WTC11 (cell line): ENCODE results near the gene CCL2. TPM values are rescaled to one million over a fixed set of nuclear protein-coding genes. Genes with fewer than 3 reads are reported as not detected.

Source experiments
- ATAC-seq: fragments of 200-7000 bp; cut with Tn5 transposase; 2 replicates; pipeline ENCODE4 v1.10.0; 2021; ENCODE audit warnings: mild to moderate bottlenecking, moderate library complexity
- CTCF ChIA-PET: fragments of 300-600 bp; sonication (Branson Sonifier 250); formaldehyde crosslinking; loops from one replicate; lab custom pipeline; 2021; ENCODE audit warnings: antibody characterized with exemption; lab: Charles Lee
- POLR2A ChIA-PET: fragments of 350-600 bp; sonication (Branson Sonifier 250); formaldehyde crosslinking; loops from one replicate; lab custom pipeline; 2021; ENCODE audit warnings: antibody characterized with exemption; lab: Charles Lee
- DNase-seq: peaks from one replicate; pipeline ENCODE4 v3.0.0; 2021; ENCODE audit warnings: low spot score
- H3K27ac Mint-ChIP-seq: 2 replicates; pipeline ENCODE4 v1.8.0; 2021; ENCODE audit warnings: mixed read lengths
- H3K27me3 Mint-ChIP-seq: 2 replicates; pipeline ENCODE4 v1.8.0; 2021; ENCODE audit warnings: low read depth, mild to moderate bottlenecking, moderate library complexity, mixed read lengths
- H3K36me3 Mint-ChIP-seq: 2 replicates; pipeline ENCODE4 v1.8.0; 2021; ENCODE audit warnings: mixed read lengths
- H3K4me1 Mint-ChIP-seq: 2 replicates; pipeline ENCODE4 v1.8.0; 2022; ENCODE audit warnings: mixed read lengths
- H3K4me3 Mint-ChIP-seq: 2 replicates; pipeline ENCODE4 v1.8.0; 2021; ENCODE audit warnings: mild to moderate bottlenecking, moderate library complexity, mixed read lengths
- H3K9me3 Mint-ChIP-seq: 2 replicates; pipeline ENCODE4 v1.8.0; 2021; ENCODE audit warnings: mixed read lengths
- ATF1 ChIP-seq: sonication (generic); formaldehyde crosslinking; IDR thresholded peaks from 2 replicates; pipeline ENCODE4 v1.8.1; 2023; ENCODE audit warnings: mild to moderate bottlenecking, moderate library complexity, missing genetic modification reagents
- ELF4 ChIP-seq: sonication (generic); formaldehyde crosslinking; IDR thresholded peaks from 2 replicates; pipeline ENCODE4 v1.8.1; 2022; ENCODE audit warnings: low read depth, mild to moderate bottlenecking, moderate library complexity, missing genetic modification reagents
- ETV6 ChIP-seq: sonication (generic); formaldehyde crosslinking; IDR thresholded peaks from 2 replicates; pipeline ENCODE4 v1.8.1; 2022; ENCODE audit warnings: mild to moderate bottlenecking, missing genetic modification reagents
- HMGA2 ChIP-seq: fragments of 250-450 bp; sonication (Bioruptor Pico); IDR thresholded peaks from 2 replicates; pipeline ENCODE4 v1.4.0; 2021; ENCODE audit warnings: mild to moderate bottlenecking, moderate library complexity
- MYBL2 ChIP-seq: sonication (generic); formaldehyde crosslinking; IDR thresholded peaks from 2 replicates; pipeline ENCODE4 v1.8.1; 2023; ENCODE audit warnings: mild to moderate bottlenecking, moderate library complexity, missing genetic modification reagents
- NFE2L1 ChIP-seq: sonication (generic); formaldehyde crosslinking; IDR thresholded peaks from 2 replicates; pipeline ENCODE4 v1.8.1; 2023; ENCODE audit warnings: missing genetic modification reagents
- OVOL2 ChIP-seq: fragments of 250-450 bp; sonication (Bioruptor Pico); IDR thresholded peaks from 2 replicates; pipeline ENCODE4 v1.9.0; 2021; ENCODE audit warnings: mild to moderate bottlenecking, borderline replicate concordance
- SMAD4 ChIP-seq: sonication (generic); formaldehyde crosslinking; IDR thresholded peaks from 2 replicates; pipeline ENCODE4 v1.8.0; 2022; ENCODE audit warnings: mild to moderate bottlenecking, missing genetic modification reagents
- ZNF232 ChIP-seq: sonication (generic); formaldehyde crosslinking; IDR thresholded peaks from 2 replicates; pipeline ENCODE4 v1.8.0; 2022; ENCODE audit warnings: mild to moderate bottlenecking, missing genetic modification reagents
- ZNF396 ChIP-seq: fragments of 250-450 bp; sonication (Bioruptor Pico); IDR thresholded peaks from 2 replicates; pipeline ENCODE4 v1.8.0; 2021; ENCODE audit warnings: mild to moderate bottlenecking, moderate library complexity, borderline replicate concordance
- ZNF671 ChIP-seq: fragments of 250-450 bp; sonication (Bioruptor Pico); IDR thresholded peaks from 2 replicates; pipeline ENCODE4 v1.8.0; 2021; ENCODE audit warnings: mild to moderate bottlenecking
- total RNA-seq: library from RNA; stranded (reverse); gene quantifications from 3 replicates; pipeline ENCODE4 v1.2.3, GENCODE V29; 2021
- TF ChIP-seq, protein P1 (sequence below): fragments of 250-450 bp; sonication (Bioruptor Pico); conservative IDR thresholded peaks from 2 replicates; pipeline ENCODE4 v1.9.0; 2021; ENCODE audit warnings: mild to moderate bottlenecking
- TF ChIP-seq, protein P2 (sequence below): sonication (generic); formaldehyde crosslinking; conservative IDR thresholded peaks from 2 replicates; pipeline ENCODE4 v1.8.1; 2022; ENCODE audit warnings: mild to moderate bottlenecking, missing genetic modification reagents
- TF ChIP-seq, protein P3 (sequence below): sonication (generic); formaldehyde crosslinking; IDR thresholded peaks from 2 replicates; pipeline ENCODE4 v1.8.0; 2023; ENCODE audit warnings: mild to moderate bottlenecking, missing genetic modification reagents
- TF ChIP-seq, protein P4 (sequence below): sonication (generic); formaldehyde crosslinking; IDR thresholded peaks from 2 replicates; pipeline ENCODE4 v1.8.0; 2023; ENCODE audit warnings: missing genetic modification reagents
- TF ChIP-seq, protein P5 (sequence below): sonication (generic); formaldehyde crosslinking; IDR thresholded peaks from 2 replicates; pipeline ENCODE4 v1.8.1; 2022; ENCODE audit warnings: missing genetic modification reagents, borderline replicate concordance
- TF ChIP-seq, protein P6 (sequence below): sonication (generic); formaldehyde crosslinking; IDR thresholded peaks from 2 replicates; pipeline ENCODE4 v1.8.1; 2023; ENCODE audit warnings: mild to moderate bottlenecking, missing genetic modification reagents
- TF ChIP-seq, protein P7 (sequence below): fragments of 250-450 bp; sonication (Bioruptor Pico); IDR thresholded peaks from 2 replicates; pipeline ENCODE4 v1.9.0; 2021; ENCODE audit warnings: mild to moderate bottlenecking
- TF ChIP-seq, protein P8 (sequence below): fragments of 250-450 bp; sonication (Bioruptor Pico); IDR thresholded peaks from 2 replicates; pipeline ENCODE4 v1.9.0; 2021; ENCODE audit warnings: moderate library complexity, mild to moderate bottlenecking, inconsistent platforms, borderline replicate concordance
- TF ChIP-seq, protein P9 (sequence below): sonication (generic); formaldehyde crosslinking; IDR thresholded peaks from 2 replicates; pipeline ENCODE4 v1.8.0; 2022; ENCODE audit warnings: mild to moderate bottlenecking, missing genetic modification reagents
- TF ChIP-seq, protein P10 (sequence below): sonication (generic); formaldehyde crosslinking; IDR thresholded peaks from 2 replicates; pipeline ENCODE4 v1.8.1; 2022; ENCODE audit warnings: mild to moderate bottlenecking, missing genetic modification reagents, moderate library complexity, borderline replicate concordance

The CCL2 gene
- total RNA-seq, 1 experiment from 2014 or later, result 5.3 TPM

DNA sequence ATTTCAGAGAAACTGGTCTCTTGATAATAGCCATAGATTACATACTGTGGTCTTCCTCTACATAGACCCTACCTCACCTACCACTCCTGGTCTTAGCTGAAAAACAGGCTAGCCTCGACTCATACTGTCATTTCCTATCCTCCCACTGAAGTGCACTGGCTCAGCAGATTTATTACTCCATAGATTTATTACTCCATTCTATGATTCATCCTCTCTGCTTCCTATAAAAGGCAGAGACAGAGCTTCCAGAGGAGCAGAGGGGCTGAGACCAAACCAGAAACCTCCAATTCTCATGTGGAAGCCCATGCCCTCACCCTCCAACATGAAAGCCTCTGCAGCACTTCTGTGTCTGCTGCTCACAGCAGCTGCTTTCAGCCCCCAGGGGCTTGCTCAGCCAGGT, 14.9 kb downstream of the CCL2 start, which contains the start of gene CCL7:
CCL7 (plus strand) TSS at position 253 of the 400 bp plus-strand sequence; CDS start at position 323, 70 bp downstream.
- no peaks in the 10 kb centered on the region for H3K36me3 Mint-ChIP-seq
- no peak within 1 kb of the TSS for H3K27ac Mint-ChIP-seq
- H3K27me3 Mint-ChIP-seq, result peaks cover 20% of the 10 kb centered on the region
- ATAC-seq (no peak), DNase-seq (no peak)
- no peak within 1 kb of the TSS for H3K4me3 Mint-ChIP-seq
- POLR2A ChIA-PET, result no interaction called here
- TF ChIP-seq, protein P1, sequence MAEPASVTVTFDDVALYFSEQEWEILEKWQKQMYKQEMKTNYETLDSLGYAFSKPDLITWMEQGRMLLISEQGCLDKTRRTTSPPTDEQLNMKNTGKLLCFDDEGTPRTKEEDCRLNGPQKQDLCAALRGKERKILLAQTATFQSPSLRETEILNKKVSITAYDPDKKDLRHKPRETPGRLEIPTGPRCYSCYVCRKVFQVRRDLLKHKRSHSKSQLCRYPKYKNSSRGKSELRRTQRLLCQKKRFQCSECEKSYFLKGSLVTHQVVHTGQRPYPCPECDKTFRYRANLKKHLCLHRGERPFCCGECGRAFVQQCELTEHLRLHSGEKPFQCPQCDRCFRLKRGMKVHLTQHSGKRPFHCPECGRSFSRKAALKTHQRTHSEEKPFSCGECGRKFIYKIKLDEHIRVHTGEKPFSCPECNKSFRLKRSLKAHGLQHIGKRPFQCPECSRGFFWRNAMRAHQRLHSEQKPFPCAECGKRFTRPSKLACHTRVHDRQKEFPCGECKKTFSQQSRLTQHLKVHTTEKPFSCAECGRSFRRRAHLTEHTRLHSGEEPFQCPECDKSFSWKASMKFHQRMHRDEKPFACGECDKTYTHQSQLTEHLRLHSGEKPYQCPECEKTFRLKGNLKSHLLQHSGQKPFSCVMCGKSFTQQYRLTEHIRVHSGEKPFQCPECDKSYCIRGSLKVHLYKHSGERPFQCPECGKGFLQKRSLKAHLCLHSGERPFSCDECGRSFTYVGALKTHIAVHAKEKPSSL, result no peak
- TF ChIP-seq, protein P2, sequence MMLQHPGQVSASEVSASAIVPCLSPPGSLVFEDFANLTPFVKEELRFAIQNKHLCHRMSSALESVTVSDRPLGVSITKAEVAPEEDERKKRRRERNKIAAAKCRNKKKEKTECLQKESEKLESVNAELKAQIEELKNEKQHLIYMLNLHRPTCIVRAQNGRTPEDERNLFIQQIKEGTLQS (CRISPR knock-in tag), result no peak
- no peak for TF ChIP-seq ZNF396 (CRISPR knock-in tag)
- no peak for TF ChIP-seq SMAD4 (CRISPR knock-in tag)
- no peak for TF ChIP-seq ATF1 (CRISPR knock-in tag)
- TF ChIP-seq, protein P3, sequence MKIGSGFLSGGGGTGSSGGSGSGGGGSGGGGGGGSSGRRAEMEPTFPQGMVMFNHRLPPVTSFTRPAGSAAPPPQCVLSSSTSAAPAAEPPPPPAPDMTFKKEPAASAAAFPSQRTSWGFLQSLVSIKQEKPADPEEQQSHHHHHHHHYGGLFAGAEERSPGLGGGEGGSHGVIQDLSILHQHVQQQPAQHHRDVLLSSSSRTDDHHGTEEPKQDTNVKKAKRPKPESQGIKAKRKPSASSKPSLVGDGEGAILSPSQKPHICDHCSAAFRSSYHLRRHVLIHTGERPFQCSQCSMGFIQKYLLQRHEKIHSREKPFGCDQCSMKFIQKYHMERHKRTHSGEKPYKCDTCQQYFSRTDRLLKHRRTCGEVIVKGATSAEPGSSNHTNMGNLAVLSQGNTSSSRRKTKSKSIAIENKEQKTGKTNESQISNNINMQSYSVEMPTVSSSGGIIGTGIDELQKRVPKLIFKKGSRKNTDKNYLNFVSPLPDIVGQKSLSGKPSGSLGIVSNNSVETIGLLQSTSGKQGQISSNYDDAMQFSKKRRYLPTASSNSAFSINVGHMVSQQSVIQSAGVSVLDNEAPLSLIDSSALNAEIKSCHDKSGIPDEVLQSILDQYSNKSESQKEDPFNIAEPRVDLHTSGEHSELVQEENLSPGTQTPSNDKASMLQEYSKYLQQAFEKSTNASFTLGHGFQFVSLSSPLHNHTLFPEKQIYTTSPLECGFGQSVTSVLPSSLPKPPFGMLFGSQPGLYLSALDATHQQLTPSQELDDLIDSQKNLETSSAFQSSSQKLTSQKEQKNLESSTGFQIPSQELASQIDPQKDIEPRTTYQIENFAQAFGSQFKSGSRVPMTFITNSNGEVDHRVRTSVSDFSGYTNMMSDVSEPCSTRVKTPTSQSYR, result no peak
- TF ChIP-seq, protein P4, sequence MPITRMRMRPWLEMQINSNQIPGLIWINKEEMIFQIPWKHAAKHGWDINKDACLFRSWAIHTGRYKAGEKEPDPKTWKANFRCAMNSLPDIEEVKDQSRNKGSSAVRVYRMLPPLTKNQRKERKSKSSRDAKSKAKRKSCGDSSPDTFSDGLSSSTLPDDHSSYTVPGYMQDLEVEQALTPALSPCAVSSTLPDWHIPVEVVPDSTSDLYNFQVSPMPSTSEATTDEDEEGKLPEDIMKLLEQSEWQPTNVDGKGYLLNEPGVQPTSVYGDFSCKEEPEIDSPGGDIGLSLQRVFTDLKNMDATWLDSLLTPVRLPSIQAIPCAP, result no peak
- TF ChIP-seq, protein P5, sequence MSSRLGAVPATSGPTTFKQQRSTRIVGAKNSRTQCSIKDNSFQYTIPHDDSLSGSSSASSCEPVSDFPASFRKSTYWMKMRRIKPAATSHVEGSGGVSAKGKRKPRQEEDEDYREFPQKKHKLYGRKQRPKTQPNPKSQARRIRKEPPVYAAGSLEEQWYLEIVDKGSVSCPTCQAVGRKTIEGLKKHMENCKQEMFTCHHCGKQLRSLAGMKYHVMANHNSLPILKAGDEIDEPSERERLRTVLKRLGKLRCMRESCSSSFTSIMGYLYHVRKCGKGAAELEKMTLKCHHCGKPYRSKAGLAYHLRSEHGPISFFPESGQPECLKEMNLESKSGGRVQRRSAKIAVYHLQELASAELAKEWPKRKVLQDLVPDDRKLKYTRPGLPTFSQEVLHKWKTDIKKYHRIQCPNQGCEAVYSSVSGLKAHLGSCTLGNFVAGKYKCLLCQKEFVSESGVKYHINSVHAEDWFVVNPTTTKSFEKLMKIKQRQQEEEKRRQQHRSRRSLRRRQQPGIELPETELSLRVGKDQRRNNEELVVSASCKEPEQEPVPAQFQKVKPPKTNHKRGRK, result no peak
- TF ChIP-seq ZNF671 (CRISPR knock-in tag), result no peak
- TF ChIP-seq, protein P6, sequence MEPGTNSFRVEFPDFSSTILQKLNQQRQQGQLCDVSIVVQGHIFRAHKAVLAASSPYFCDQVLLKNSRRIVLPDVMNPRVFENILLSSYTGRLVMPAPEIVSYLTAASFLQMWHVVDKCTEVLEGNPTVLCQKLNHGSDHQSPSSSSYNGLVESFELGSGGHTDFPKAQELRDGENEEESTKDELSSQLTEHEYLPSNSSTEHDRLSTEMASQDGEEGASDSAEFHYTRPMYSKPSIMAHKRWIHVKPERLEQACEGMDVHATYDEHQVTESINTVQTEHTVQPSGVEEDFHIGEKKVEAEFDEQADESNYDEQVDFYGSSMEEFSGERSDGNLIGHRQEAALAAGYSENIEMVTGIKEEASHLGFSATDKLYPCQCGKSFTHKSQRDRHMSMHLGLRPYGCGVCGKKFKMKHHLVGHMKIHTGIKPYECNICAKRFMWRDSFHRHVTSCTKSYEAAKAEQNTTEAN (CRISPR knock-in tag), result no peak
- TF ChIP-seq, protein P7, sequence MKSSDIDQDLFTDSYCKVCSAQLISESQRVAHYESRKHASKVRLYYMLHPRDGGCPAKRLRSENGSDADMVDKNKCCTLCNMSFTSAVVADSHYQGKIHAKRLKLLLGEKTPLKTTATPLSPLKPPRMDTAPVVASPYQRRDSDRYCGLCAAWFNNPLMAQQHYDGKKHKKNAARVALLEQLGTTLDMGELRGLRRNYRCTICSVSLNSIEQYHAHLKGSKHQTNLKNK (CRISPR knock-in tag), result no peak
- TF ChIP-seq ELF4 (CRISPR knock-in tag), result no peak
- no peak for TF ChIP-seq NFE2L1 (CRISPR knock-in tag)
- CTCF ChIA-PET, result interaction anchor here (1.4 to 1.5 kb wide), 2 partner anchors 36 to 99 kb away, joined by 5 to 7 read pairs; no protein-coding TSS in a partner anchor
- H3K4me1 Mint-ChIP-seq, result no peaks in the 10 kb centered on the region
- no peaks in the 10 kb centered on the region for H3K9me3 Mint-ChIP-seq

DNA sequence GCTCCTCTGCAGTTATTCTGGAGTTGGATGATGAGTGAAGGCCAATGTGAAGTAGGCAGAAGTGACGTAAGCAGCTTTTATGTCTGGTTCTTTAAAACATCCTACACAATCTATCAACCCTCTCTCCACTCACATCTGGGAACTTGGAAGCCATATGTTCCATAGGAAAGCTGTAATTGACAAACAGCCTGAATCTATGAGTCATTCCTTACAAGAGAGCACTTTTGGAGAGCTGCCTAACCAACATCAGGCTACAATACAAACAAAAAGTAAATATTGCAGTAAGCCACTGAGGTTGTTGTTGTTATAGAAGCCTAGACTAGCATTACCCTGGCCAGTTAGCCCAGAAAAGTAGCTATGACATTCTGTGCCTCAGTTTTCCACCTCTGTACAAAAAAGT, 20.8 kb downstream of the CCL2 start:
- no peaks in the 10 kb centered on the region for H3K36me3 Mint-ChIP-seq
- POLR2A ChIA-PET, result no interaction called here
- ATAC-seq, result no peak
- CTCF ChIA-PET, result interaction anchor here (1.1 kb wide), 1 partner anchor 86 kb away, joined by 6 read pairs; no protein-coding TSS in a partner anchor
- no peak overlapping the region for H3K4me3 Mint-ChIP-seq
- H3K4me1 Mint-ChIP-seq, result no peaks in the 10 kb centered on the region
- H3K27ac Mint-ChIP-seq, result no peak overlapping the region
- H3K27me3 Mint-ChIP-seq, result peaks cover 27% of the 10 kb centered on the region
- no peaks in the 10 kb centered on the region for H3K9me3 Mint-ChIP-seq
- DNase-seq, result no peak
- TF ChIP-seq ETV6, result no peak
- TF ChIP-seq ZNF232, result no peak
- TF ChIP-seq OVOL2 (CRISPR knock-in tag), result no peak
- TF ChIP-seq, protein P8, sequence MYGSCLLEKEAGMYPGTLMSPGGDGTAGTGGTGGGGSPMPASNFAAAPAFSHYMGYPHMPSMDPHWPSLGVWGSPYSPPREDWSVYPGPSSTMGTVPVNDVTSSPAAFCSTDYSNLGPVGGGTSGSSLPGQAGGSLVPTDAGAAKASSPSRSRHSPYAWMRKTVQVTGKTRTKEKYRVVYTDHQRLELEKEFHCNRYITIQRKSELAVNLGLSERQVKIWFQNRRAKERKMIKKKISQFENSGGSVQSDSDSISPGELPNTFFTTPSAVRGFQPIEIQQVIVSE, result no peak
- no peak for TF ChIP-seq HMGA2 (CRISPR knock-in tag)
- TF ChIP-seq, protein P4, result no peak
- TF ChIP-seq ZNF396 (CRISPR knock-in tag), result no peak
- TF ChIP-seq, protein P9, sequence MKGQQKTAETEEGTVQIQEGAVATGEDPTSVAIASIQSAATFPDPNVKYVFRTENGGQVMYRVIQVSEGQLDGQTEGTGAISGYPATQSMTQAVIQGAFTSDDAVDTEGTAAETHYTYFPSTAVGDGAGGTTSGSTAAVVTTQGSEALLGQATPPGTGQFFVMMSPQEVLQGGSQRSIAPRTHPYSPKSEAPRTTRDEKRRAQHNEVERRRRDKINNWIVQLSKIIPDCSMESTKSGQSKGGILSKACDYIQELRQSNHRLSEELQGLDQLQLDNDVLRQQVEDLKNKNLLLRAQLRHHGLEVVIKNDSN (CRISPR knock-in tag), result no peak
- TF ChIP-seq, protein P10, sequence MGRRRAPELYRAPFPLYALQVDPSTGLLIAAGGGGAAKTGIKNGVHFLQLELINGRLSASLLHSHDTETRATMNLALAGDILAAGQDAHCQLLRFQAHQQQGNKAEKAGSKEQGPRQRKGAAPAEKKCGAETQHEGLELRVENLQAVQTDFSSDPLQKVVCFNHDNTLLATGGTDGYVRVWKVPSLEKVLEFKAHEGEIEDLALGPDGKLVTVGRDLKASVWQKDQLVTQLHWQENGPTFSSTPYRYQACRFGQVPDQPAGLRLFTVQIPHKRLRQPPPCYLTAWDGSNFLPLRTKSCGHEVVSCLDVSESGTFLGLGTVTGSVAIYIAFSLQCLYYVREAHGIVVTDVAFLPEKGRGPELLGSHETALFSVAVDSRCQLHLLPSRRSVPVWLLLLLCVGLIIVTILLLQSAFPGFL (CRISPR knock-in tag), result no peak
- no peak for TF ChIP-seq MYBL2 (CRISPR knock-in tag)
